ENCODE data around the gene TTK.

Gene TTK

DNA sequence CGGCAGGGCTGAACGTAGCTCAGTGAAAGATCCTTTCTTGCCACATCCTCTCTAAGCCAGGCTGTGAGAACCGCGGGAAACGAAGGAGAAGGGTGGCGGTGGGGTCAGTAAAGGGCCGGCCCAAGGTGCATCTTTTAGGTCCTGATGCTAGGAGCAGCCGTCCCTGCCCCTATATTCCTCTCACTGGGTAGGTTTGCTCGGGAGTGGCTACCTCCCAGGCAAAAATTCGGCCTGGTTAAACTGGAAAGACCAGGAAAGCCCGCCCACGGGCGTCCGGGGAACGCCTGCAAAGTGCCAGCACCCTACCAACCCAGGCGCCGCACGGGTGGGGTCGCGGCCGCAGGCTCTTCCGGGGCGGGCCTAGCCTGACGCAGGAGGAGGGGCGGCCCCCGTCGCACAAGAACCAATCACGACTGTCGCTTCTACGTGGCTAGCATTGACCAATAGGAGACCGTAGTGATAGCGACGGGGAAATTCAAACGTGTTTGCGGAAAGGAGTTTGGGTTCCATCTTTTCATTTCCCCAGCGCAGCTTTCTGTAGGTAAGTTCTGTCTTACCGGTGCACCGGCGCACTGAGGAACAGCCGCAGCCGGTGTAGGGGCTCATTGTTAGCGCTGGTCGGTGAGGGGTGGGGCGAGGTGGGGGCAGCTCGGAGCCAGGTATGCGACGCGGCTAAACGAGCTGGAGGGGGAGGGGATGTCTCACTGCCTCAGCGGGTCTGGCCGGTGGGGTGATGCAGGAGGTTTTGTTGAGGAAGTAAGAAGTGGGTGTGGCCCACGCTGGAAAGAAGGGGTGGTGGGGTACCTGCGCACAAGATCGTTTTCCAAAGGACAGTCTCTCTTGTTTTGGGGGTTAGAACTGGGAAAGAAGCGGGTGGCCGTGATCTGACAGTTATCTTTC is at the start of gene TTK:
TSS of gene TTK (plus strand) at position 477 of the 900 bp plus-strand sequence. CDS start 1,195 bp downstream, outside the sequence.
- DNase-seq = peak; percentile 94

DNA sequence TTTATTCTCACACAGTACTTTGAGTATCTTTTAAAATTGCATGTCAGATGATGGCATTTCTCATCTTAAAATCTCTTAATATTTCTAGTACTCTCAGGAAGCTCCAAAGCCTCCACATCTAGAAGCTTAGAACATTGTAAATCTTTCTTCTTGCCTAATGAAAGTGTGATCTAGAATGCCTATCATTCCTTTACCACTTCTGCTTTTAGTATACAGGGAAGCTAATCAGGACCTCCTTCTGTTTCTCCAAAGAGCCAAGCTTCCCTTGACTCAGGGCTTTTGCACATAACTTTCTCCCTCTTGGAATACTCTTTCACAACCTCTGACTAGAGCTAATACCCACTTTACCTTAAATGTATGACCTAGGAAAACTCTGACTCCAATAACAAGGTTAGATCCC is 49.6 kb upstream of the TTK start:
- DNase-seq = no peak

- no peak for DNase-seq
These were observed 39.8 kb upstream of the TTK start for GRCh38 chr6:79964607-79965081.

GRCh38 chr6:79967178-79967577 is 37.3 kb upstream of the TTK start:
- no peak for DNase-seq

- DNase-seq = no peak
These were observed 34.7 kb upstream of the TTK start for GRCh38 chr6:79969784-79970183.

GRCh38 chr6:79971193-79971592 is 33.3 kb upstream of the TTK start:
- no peak for DNase-seq

GRCh38 chr6:79981652-79982051 is 22.8 kb upstream of the TTK start:
- DNase-seq = no peak

DNA sequence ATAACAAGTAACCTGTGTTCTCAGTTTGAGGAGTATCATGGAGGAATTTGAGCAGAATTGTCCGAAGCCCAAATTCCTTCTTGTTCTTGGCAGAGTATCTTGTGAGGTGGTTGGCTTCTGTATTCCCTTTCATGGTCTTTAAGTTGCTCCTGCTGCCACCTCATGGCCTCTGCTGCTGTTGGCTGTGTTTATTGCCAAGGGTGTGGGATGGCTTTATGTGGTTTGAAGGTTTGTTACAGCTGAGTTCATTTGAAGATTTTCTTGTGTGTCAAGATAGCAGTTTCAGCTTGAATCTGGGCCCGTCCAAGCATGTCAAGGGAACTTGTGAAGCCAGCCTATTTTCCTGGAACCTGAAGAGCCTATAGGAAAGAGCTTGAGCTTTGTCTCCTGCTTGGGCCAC is 20.2 kb upstream of the TTK start:
- peak; percentile 6 for DNase-seq

DNA sequence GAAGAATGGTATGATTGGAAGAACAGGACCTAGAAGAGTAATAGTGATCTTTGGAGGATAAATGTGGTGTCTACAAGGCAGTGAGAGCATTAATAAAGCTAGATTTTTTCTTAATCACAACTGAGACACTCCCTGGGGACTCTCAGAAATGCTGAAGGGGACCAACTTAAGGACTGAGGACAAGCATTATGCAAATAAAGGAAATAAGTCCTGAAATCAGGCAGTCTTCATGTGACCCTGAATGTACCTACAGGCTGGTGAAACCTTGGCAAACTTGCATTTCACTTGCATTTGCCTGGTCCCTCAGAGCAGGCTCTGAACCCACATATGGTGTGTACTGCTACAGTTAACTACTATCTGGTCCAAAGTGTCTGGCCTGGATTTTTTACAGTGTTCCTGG is 19.3 kb upstream of the TTK start:
- no peak for DNase-seq

- no peak for DNase-seq
These were observed 14.8 kb upstream of the TTK start for GRCh38 chr6:79989641-79990040.

DNA sequence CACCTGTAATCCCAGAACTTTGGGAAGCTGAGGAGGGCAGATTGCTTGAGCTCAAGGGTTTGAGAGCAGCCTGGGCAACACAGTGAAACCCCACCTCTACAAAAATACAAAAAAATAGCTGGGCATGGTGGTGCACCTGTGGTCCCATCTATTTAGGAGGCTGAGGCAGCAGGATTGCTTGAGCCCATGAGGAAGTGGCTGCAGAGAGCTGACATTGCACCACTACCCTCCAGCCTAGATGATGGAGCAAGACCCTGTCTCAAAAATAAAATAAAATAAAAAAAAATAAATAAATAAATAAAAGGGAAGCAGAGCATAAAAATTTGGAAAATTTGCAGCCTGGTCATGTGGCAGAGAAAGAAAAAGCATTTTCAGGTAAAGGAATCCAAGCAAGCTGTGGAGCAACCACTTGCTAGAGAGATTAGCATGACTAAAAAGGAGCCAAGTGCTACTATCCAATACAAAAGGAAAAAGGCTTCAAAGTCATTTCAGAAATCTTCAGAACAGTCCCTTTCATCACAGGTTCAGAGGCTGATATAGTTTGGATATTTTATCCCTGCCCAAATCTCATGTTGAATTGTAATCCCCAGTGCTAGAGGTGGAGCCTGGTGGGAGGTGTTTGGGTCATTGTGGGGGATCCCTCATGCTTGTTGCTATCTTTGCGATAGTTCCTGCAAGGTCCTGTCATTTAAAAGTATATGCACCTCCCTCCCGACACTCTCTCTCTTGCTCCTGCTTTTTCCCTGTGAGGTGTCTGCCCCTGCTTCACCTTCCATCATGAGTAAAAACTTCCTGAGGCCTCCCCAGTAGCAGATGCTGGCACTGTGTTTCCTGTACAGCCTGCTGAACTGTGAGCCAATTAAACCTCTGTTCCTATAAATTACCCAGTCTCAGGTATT is 11.2 kb upstream of the TTK start:
- DNase-seq = no peak

DNA sequence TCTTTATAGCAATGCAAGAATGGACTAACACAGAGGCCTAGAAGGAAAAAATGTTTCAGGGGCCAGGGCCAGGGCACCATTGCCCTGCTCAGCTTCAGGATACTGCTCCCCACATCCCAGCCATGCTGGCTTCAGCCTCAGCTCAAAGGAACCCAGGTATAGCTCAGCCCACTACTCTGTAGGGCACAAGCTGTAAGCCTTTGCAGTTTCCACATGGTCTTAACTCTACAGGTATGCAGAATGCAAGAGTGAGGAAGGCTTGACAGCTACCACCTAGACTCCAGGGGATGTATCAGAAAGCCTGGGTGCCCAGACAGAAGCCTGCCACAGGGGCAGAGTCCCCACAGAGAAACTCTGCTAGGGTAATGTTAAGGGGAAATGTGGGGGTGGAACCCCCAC is 10.5 kb upstream of the TTK start:
- DNase-seq = no peak

GRCh38 chr6:79997728-79998127 is 6.7 kb upstream of the TTK start:
- no peak for DNase-seq

GRCh38 chr6:80001337-80001736 is 3.1 kb upstream of the TTK start:
- no peak for DNase-seq

GRCh38 chr6:80003826-80004172 is 650 bp upstream of the TTK start:
- no peak for DNase-seq

- DNase-seq = no peak
These were observed 957 bp downstream of the TTK start for GRCh38 chr6:80005406-80005805.

DNA sequence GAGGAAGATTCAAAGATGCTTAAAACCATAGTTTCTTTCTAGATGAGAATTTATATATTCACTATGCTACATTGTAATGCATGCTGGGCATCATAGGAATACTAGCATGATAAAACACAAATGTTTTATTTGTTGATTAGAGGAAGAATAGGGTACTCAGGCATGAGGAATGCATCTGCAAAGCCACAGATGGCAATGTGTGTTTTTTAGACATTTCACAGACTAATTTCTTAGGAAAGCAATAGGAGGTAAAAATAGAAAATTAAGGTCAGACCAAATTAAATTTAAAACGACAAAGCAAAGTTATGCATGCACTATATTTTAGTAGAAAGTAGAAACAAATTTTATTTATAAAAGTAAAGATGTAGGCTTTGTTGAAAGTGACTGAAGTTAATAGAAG is 2.1 kb downstream of the TTK start:
- no peak for DNase-seq

DNA sequence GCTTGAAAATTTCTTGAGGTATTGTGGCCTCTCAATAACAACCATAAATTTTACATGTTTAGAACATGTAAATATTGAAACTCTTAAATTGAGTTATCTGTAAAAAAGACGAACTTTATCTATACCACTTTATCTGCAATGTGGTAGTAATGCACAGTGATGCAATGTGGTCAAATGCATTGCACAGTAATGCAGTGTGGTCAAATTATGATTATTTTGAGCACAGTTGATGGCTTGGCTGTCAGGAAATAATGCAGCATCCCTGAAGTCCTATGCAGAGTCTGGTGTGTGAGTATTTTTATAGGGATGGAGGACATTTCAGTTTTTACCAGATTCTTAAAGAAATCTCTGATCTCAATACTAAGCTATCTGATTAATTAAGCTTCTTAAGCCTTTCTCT is 5.1 kb downstream of the TTK start:
- DNase-seq = no peak

DNA sequence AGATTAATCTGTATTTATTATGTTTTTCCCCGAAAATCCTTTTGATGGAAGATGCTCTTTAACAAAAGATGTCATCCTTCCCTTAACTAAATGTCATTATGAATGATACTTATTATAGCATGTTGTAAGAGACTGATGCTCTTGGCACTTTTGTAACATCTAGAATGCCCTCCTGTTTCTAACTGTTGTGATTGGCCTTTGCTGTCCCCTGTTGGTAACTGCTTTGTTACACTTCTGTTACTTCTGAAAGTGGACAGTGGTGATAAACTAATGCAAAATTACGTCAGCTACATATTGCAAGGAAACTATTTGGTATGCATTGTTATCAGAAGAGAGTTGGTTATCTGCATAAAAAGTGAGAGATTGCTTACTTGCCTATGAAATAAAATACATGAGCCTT is 5.8 kb downstream of the TTK start:
- no peak for DNase-seq

- DNase-seq = no peak
These were observed 11.5 kb downstream of the TTK start for GRCh38 chr6:80015839-80016435.

DNA sequence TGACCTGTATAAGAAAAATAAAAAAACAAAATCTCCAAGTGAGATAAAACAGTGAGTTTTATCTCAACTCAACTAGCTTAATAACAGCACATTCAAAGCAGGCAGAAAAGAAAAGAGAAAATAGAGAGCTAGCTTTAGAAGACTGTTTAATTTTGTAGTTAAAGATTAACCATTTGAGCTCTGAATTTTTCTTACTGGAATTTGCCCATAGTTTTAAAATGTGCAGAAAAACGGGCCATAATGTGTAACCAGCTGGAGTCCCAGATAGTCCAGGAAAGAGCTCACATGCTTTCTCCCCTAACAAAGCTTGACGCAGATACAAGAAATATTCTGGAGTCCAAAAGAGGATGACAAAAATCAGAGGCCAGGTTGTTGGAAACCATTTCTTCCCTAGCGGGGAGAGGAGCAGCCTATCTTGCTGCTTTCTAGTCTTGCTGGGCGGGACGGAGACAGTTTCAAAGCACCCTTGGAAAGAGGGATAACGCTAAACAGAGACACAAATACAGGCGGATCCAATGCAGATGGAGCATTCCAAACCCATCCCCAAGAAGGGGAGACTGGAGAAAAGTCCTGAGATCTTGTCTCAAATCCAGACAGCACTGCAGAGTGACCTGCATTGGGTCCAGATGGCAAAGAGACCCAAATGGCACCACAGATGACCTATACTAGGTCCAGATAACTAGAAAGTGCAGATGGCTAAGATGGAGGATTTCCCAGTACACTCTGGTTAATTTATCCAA is 16.1 kb downstream of the TTK start:
- no peak for DNase-seq

DNA sequence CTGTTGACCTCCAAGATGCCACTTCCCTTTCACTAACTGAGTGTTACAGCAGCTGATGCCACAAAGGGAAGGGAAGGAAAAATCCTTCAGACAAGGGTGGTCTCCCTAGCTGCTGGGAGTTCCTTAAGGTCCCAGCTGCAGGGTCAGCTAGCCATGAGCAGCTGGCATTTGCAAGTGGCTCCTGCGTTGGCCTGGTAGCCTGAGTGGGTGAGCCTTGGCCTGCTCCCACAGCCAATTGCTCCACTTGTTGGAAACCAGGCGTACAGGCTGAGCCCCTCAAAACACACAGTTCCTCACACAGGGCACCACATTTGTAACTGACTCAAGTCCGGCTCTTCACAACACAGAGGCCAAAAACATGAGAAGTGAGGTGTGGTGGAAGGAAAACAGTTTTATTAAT is 16.7 kb downstream of the TTK start:
- DNase-seq = no peak

DNA sequence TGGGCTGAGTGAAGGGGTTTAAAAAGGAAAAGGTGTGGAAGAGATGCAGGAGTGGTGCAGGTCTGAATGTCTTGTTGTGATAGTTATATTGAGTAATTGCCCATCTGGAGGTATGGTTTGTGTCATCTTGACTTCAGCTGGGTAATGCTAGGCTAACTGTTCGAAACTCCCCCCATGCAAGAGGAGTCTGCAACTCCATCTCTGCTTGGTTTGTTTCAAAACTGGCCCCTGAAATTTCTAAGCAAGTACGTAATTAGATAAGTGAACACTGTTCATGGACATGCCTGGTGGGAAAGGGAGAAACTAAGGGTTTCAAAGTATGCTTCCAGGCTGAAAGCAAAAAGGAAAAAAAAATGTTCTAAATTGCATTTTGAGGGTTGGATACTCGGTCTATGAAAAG is 17.1 kb downstream of the TTK start:
- no peak for DNase-seq
